Measurements from ENCODE around the gene ASTN2.

The ASTN2 gene

GRCh38 chr9:116797276-116797675, 617.6 kb downstream of the ASTN2 start:
- TF ChIP-seq CTCF (IDR thresholded peaks at IDR 0.05; ENCODE audit: control extremely low read depth, extremely low read depth, low read depth, missing control alignments): no peak
- no peak for DNase-seq (ENCODE audit: extremely low spot score)
- ChIA-PET CTCF (interaction anchor here (1.3 to 2.0 kb wide), 3 partner anchors 10 to 63 kb away, joined by 5 to 11 read pairs (median 5); no protein-coding TSS in a partner anchor), POLR2A (no interaction called here)

GRCh38 chr9:116796669-116797068, 618.2 kb downstream of the ASTN2 start:
- no peak for TF ChIP-seq CTCF (IDR thresholded peaks at IDR 0.05; ENCODE audit: control extremely low read depth, extremely low read depth, low read depth, missing control alignments)
- CTCF ChIA-PET: interaction anchor here (1.9 to 2.5 kb wide), 3 partner anchors 10 to 64 kb away, joined by 5 to 11 read pairs (median 9); no protein-coding TSS in a partner anchor
- DNase-seq (ENCODE audit: extremely low spot score): no peak
- POLR2A ChIA-PET: no interaction called here

- CTCF ChIA-PET: interaction anchor here (1.0 to 2.5 kb wide), 4 partner anchors 9 to 65 kb away, joined by 3 to 11 read pairs (median 7); no protein-coding TSS in a partner anchor
- POLR2A ChIA-PET: no interaction called here
- no peak for DNase-seq (ENCODE audit: extremely low spot score)
- no peak for TF ChIP-seq CTCF (IDR thresholded peaks at IDR 0.05; ENCODE audit: control extremely low read depth, extremely low read depth, low read depth, missing control alignments)
These were observed 619.0 kb downstream of the ASTN2 start for GRCh38 chr9:116795821-116796220.

- CTCF ChIA-PET: interaction anchor here (1.2 to 1.6 kb wide), 2 partner anchors 15 to 31 kb away, joined by 3 read pairs; no protein-coding TSS in a partner anchor
- no peak for DNase-seq (ENCODE audit: extremely low spot score)
- no peak for TF ChIP-seq CTCF (IDR thresholded peaks at IDR 0.05; ENCODE audit: control extremely low read depth, extremely low read depth, low read depth, missing control alignments)
- POLR2A ChIA-PET: no interaction called here
These were observed 622.6 kb downstream of the ASTN2 start for GRCh38 chr9:116792271-116792670.

- no peak for DNase-seq (ENCODE audit: extremely low spot score)
- POLR2A ChIA-PET: no interaction called here
- TF ChIP-seq CTCF (IDR thresholded peaks at IDR 0.05; ENCODE audit: control extremely low read depth, extremely low read depth, low read depth, missing control alignments): no peak
- CTCF ChIA-PET: interaction anchor here (1.2 kb wide), 1 partner anchor 14 kb away, joined by 3 read pairs; no protein-coding TSS in a partner anchor
These were observed 623.5 kb downstream of the ASTN2 start for GRCh38 chr9:116791326-116791725.

- POLR2A ChIA-PET: no interaction called here
- CTCF ChIA-PET: interaction anchor here (0.8 kb wide), 1 partner anchor 10 kb away, joined by 3 read pairs; no protein-coding TSS in a partner anchor
- DNase-seq (ENCODE audit: extremely low spot score): no peak
- TF ChIP-seq CTCF (IDR thresholded peaks at IDR 0.05; ENCODE audit: control extremely low read depth, extremely low read depth, low read depth, missing control alignments): no peak
These were observed 625.8 kb downstream of the ASTN2 start for GRCh38 chr9:116789081-116789480.

Measured in GM10248 (cell line).